HG02763 (cell line): ENCODE results near the gene LRRC32.
A peak's percentile ranks its signal among the peaks of the same experiment; 100 is the strongest.
"Not testable (repeated sequence)": the region's sequence is repeated elsewhere in the genome, so short reads cannot be mapped to it uniquely, and the experiment has no call there.

ENCODE experiments used
- ATAC-seq: cut with Tn5 transposase; IDR thresholded peaks from one replicate; pipeline ENCODE4 v1.9.1; 2021; ENCODE audit warnings: mild to moderate bottlenecking, moderate library complexity; ENCODE audit not compliant: unreplicated experiment

The LRRC32 gene

DNA sequence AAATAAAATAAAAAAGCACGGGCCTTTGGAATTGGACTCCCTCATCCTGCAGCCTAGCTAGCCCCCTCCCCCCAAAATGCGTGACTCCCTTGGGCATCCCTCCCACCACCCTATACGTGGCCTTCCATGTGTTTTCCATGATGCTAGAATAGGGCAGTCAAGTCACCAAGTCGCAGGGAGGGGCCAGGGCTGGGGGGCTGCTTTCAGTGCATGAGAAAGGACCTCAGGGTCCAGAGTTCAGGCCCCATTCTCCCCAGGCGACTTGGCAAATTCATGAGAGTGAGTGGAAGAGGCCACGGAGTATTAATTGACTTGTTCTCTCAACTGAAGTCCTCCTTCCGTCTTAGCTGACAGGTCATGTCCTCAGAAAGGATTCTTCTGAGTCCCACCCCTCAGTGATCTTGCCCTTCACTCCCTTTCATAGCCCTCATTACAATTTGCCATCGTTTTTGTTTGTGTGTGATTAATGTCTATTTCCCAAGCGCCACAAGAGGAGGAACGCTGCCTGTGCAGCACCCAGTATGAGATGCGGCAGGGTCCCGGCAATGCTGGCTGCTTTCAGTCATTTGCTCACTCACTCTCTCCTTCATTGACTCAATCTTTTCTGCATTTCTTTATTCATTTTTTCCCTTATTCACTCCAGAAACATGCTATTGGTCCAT, 17.4 kb downstream of the LRRC32 start:
- no peak for ATAC-seq

DNA sequence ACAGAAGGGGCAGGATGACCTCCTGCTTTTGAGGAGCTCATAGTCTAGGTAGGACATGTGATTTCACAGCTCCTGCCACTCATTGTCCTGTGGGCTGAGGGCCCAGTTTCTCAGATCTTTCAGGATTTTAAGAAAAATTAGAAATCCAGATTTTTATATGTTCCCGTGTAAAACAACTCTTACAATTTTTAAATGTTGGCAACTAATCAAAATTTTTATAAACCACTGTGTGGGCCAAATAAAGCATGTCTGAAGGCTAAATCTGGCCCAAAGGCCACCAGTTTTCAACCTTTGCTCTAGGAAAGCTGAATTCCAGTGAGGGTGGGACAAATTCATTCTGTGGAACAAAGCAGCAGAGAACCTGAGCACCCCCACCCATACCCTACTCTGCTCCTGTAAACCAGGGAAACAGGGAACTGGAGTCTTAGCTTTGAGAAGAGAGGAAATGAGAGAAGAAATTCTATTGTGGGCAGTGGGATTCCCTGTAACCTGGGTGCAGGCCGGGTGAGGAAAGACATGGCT, 20.6 kb downstream of the LRRC32 start:
- ATAC-seq: no peak

DNA sequence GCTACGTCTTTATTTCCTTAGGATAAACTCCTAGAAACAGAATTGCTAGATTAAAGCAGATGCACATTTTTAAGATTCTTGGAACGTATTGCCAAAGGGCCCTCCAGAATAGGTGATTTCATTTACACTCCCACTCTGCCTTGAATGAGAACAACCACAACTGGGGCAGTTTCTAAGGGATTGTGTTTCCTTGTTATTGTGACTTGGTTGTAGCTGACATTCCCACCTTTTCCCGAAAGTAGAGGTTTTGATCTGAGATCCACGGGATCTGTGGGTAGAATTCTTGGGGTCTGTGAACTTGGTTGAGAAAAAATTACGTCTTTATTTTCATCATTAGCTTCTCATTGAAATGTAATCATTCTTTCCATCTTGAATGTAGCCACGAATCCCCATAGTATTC, 21.5 kb downstream of the LRRC32 start:
- no peak for ATAC-seq

DNA sequence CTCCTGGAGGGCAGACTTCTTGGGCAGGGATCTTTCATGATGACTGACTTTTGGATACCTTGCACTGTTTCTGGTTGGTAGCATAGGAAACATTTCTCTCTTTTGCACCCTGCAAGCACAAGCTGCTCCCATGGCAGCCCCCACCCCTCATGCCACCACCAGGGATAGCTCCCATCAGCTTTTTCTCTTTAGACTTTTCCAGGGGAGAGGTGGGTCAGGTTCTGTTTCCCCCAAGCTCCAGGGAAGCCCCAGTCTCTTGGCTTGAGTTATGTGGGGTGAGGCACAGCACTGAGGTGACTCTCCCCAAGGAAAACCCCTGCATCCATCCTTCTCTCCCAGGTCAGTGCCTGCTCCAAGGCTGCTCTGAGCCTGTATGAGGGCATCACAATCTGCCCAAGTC, 22.5 kb downstream of the LRRC32 start:
- ATAC-seq: no peak

DNA sequence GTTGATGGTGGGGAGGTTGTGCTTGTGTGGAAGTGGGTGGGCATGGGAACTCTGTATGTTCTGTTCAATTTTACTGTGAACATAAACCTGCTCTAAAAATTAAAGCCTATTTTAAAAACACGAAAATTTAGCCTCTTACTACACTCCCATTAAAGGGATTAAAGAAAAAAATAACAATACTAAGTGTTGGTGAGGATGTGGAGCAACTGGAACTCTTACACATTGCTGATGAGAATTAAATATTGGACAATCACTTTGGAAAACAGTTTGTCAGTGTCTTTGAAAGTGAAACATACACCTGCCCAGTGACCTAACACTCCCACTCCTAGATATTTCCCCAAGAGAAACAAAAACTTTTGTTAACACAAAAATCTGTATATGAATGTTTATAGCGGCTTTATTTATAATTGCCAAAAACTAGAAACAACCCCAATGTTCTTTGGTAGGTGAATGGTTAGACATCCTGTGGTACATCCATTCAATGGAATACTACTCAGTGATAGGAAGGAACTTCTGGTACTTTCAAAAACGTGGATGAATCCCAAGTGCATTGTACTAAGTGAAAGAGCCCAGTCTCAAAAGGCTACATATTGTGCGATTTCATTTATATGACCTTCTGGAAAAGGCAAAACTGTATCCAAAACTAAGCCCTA, 23.5 kb downstream of the LRRC32 start:
- ATAC-seq: no peak

DNA sequence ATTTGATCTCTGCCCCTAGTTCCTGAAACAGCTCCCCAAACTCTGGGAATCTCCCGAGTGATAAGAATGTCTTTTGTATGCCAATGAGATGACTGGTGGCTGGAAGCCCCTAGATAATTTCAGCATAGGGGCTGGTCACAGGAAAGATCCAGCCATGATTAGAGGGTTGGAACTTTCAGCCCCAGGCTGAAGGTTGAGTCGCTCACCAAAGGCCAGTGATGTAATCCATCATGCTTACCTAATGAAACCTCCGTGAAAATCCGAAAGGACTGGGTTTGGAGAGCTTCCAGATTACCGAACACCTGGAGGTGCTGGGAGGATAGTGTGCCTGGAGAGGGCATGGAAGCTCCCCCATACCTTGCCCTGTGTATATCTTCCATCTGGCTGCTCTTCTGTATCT, 26.0 kb downstream of the LRRC32 start:
- ATAC-seq: no peak

DNA sequence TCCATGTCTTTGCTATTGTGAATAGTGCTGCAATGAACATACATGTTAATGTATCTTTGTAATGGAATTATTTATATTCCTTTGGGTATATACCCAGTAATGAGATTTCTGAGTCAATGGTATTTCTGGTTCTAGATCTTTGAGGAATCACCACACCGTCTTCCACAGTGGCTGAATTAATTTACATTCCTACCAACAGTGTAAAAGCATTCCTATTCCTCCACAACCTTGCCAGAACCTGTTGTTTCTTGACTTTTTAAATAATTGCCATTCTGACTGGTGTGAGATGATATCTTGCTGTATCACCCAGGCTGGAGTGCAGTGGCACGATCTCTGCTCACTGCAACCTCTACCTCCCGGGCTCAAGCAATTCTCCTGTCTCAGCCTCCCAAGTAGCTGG, 26.8 kb downstream of the LRRC32 start:
- not testable (repeated sequence) for ATAC-seq

DNA sequence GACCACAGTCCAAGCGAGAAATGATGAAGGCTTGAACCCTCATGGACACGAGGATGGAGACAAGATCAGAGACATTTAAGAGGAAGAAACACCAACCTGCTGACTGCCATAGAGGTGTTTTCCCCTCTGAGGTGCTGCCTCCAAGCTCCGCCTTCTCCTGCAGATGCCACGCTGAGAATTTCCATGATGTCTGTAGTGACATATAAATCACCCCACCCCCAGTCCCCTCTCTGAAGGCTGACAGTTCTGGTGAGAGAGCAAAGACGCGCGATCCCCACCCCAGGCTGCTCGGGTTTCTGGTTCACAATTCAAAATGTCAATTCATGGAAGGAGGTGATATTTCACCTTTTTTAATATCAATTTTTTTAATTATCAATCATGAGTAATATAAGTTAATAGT, 28.2 kb downstream of the LRRC32 start:
- no peak for ATAC-seq

DNA sequence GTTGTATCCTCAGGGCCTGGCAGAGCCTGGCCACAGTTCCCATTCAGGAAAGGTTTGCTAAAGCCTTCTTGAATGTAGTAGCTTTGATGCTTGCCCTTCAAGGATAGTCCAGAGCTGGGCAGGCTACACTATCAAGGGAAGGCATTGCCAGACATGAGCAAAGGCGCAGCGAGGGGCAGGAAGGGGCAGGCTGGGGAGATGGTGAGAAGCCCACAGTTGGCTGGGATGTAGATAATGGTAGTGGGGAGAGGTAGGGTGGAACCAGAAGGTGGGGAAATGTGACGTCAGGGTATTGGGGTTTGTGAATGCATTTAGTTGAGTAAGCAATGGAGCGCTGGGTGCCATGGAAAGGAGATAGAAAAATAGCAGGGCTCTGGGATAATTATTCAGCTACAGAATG, 28.6 kb downstream of the LRRC32 start:
- ATAC-seq: no peak

DNA sequence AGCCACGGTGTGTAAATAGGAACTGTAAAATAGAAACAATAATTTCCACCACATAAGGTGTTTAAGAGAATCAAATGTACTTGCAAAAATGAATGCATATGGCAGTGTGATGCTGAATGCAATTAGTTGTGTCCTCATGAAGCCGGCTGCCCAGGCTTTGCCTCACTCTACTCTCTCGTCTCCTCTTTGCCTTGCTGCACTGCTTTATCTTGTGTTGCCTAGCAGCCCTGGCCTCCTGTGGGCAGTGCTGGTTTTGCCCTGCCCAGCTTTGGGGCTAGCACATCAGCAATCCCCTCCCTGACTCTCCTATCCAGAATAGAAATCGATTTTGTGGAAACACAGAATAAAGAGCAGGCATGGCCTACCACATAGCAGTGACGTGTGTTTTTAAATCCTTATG, 30.0 kb downstream of the LRRC32 start:
- ATAC-seq: no peak

DNA sequence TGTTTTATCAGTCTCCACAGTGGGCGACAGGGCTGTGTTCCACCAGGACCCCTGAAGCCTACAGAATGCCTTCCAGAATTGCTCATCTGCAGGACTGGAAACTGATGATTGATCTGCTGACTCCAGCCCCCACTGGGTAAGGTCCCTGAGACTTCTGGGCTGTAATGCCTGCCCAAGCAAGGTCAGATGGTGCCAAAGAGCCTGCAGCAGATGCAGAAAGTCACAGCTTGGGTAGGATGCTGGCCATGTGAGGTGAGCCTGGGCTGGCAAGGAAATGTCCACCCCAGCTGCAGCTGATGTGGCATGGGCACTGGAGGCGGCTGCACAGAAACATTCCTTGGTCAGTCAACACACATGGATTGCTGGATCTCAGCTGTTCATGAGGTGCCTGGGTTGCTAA, 30.9 kb downstream of the LRRC32 start:
- ATAC-seq: no peak

DNA sequence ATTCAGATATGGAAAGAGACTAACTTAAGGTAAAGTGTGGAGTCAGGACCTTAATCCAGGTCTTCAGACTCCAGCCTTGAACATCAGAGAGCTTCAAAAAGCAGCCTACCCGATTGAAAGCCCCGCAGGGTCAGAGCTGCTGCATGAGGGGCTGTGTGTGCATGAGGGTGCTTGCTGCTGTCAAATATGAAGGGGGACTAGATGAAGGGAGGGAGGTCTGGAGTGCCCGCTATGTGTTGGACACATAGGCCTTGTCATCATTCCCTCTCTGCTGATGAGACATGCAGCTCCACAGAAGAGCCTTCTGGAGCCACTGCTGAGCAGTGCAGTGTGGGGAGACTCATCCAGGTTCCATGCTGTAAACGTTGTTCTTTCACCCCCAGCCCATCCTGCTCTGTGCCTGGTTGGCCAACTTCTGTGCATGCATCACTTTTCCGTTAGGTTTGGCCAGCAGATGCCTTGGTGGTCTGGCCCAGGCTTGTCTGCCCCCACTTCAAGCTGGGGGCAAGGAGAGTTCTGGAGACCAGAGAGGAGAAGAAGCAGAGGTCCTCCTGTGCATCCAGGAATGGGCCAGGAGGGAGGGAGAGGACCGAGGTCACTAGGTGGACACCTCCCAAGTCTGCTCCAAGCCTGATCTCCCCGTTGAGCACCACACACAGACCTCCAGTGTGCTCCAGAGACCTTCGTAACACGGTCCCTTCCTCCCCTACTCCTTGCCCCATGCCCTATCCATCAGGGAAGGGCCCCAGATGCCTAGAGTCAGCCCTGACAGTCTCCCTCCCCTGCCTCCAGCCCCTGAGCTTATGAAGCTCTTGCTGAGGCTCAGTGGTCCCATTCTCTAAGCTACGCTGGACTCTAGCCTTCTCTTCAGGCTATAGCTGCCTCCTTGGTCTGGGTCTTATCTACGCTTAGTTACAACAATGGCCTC, 32.0 kb downstream of the LRRC32 start:
- no peak for ATAC-seq

DNA sequence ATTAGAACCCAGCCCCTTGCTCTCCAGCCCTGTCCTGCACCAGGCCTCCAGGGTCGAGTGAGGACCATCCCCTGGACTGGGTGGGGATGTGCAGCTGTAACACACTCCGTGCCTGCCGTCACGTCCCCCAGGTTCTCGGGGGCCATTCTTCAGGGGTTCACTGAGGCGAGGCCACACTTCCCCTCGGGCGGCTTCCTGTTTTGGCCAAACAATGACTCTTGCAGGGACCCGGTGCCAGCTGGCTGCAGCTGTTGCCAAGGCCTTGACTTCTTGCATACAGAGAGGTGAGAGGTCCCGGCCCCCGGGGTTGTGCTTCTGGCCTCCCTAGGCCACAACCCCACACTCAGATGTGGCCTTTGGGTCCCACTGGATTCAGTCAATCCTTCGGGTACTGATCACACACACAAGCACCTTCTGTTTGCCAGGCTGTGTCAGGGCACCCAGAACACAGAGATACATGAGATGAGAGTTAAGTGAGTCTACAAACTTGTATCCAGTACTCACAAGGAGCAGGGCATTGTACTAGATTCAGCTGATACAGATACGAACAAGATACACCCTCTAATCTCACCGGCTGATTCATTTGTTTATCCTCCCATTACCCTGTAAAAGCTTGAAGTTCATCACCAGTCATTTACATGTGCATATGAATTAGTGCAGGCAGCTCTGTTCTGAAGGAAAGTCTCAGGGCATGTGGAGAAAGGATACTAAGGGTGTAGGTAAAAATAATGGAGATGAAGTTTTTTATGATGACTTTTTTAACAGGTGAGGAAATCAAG, 32.9 kb downstream of the LRRC32 start:
- peak; percentile 80 for ATAC-seq

DNA sequence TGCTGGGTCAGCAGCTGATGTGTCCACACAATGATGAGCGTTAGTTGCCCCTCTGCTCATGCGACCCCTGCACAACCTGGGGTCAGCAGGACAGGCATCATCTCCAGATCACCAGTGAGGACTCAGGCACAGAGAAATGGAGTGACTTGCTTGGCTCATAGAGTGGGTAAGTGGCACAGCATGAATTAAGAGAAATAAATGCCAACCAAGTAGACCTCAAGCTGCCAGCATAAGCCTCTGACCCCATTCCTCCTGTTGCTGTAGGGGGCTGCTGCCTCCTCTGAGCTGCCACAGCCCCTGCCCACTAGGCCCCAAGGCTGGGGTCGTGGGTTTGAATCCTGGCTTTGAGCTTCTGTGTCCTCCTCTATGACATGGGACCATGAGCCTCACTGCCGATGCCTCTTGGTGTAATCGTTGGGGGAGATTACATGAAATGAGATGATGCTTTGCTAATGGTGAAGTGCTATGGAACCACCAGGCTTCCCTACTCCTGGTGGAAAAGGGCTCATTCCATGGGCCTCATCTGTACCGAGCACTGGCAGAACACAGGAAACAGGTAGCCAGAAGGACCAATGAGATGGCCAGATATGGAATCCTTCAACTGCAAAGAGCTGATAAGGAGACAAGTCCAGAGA, 33.6 kb downstream of the LRRC32 start:
- ATAC-seq: no peak

DNA sequence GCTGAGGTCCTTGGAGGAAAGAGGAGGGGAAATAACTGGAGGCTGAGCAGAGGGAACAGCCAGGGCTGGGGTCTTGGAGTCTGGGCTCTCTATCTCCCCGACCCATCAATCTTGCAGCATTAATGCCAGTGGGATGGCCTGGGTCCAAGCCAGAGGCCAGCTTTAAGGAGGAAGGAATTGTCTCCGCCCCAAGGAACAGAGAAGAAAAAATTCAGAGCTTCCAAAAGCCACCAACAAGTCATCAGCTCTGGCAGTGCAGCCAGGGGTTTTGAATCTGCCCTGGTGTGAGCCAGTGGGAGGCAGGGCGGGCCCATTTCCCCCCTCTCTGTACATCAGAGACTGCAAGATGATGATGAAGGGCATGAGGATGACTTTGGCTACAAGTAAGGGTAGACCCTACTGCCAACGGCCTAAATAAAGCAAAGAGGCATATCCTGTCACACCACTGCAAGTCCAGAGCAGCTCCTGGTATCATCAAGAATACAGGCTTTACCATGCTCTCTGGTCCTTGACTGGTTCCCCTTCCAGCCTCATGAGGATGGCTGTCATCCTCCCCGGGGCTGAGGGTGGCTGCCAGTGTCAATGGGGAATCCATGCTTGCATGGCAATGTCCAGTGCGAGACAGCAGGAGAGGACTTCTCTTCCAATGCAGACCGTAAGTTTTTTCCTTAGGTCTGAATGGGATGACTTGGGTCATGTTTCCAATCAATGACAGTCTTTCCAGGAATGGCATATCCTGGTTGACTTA, 34.4 kb downstream of the LRRC32 start:
- ATAC-seq: no peak

DNA sequence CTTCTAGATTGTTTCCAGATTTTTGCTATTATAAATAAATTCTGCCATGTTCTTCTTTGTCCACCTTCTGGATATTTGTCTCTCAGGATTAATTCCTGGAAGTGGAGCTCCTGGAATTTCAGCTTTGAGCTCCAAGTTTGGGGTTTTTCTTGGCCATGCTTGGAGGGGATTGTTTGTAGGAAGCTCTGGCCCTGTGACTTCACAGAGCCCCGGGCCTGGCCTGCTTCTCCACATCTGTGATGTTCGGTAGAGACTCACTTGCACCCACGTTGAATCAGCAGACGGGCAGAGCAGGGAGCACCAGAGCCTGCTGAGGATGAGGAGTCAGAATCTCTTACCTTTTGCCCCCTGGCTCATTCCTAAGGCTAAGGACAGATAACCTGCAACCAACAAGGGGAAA, 35.7 kb downstream of the LRRC32 start:
- no peak for ATAC-seq

DNA sequence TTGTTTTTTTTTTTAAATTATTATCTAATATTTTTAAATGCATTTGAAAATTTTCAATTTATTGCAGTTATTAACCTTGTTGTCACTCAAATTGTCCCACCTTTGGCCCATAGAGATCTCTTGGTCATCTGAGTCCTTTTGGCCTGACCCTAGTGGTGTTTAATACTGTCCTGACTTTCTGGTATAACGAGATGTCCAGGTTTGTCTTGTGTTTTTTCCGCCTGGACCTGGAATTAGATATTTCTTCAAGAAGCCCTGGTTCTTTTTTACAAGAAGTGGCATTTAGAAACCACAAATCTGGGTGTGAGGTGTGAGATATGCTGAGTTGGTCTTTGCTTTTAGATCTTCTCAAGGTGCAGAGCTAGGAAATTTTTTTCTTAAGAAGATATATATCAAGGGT, 38.1 kb downstream of the LRRC32 start:
- ATAC-seq: no peak

DNA sequence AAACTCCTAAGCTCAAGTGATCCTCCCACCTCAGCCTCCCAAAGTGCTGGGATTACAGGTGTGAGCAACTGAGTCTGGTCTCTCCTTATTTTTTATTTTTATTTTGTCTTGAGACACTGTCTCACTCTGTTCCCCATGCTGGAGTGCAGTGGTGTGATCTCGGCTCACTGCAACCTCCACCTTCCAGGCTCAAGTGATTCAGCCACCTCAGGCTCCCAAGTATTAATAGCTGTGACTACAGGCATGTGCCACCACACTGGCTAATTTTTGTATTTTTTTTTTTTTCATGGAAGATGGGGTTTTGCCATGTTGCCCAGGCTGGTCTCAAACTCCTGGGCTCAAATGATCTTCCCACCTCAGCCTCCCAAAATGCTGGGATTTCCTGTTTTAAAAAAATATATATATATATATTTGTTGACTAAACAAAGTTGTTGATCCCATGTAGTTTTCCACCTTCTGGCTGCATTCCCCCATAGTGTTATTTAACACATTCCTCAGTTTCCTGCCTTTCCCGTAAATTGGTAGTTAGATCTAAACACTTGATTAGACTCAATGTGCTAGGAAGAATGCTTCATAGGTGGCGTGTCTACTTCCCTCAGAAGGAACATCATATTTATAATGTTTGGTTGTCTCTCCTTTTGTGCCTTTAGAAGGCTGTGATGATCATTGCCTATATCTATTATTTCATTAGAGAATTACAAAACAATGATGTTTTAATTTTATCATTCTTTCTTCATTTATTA, 38.8 kb downstream of the LRRC32 start:
- no peak for ATAC-seq
